ENCODE data around the gene SNX24.
"Not testable (repeated sequence)": the region's sequence is repeated elsewhere in the genome, so short reads cannot be mapped to it uniquely, and the experiment has no call there.

SNX24 gene

GRCh38 chr5:122845229-122846050, at the start of gene SNX24:
Gene SNX24 (plus strand): TSS chr5:122845613. CDS start chr5:122845634, 21 bp downstream.
- DNase-seq, result peak; percentile 48 to 60

- no peak for DNase-seq
These were observed 39.9 kb upstream of the SNX24 start for GRCh38 chr5:122805481-122805880.

- no peak for DNase-seq
These were observed 35.0 kb upstream of the SNX24 start for GRCh38 chr5:122810405-122810804.

GRCh38 chr5:122815218-122815767, 30.1 kb upstream of the SNX24 start:
- no peak for DNase-seq

- DNase-seq, result no peak
These were observed 28.7 kb upstream of the SNX24 start for GRCh38 chr5:122816756-122817155.

GRCh38 chr5:122831984-122832383, 13.4 kb upstream of the SNX24 start:
- no peak for DNase-seq

GRCh38 chr5:122835681-122836080, 9.7 kb upstream of the SNX24 start:
- DNase-seq, result no peak

- DNase-seq, result no peak
These were observed 8.5 kb upstream of the SNX24 start for GRCh38 chr5:122836947-122837346.

GRCh38 chr5:122839731-122840130, 5.7 kb upstream of the SNX24 start:
- no peak for DNase-seq

GRCh38 chr5:122842016-122842580, 3.3 kb upstream of the SNX24 start:
- DNase-seq, result no peak

GRCh38 chr5:122844136-122844909, 1.1 kb upstream of the SNX24 start:
- DNase-seq, result no peak

GRCh38 chr5:122844910-122845228, 544 bp upstream of the SNX24 start:
- DNase-seq, result no peak

GRCh38 chr5:122846051-122846550, 688 bp downstream of the SNX24 start:
- DNase-seq, result no peak

- no peak for DNase-seq
These were observed 2.3 kb downstream of the SNX24 start for GRCh38 chr5:122847687-122848081.

- no peak for DNase-seq
These were observed 4.4 kb downstream of the SNX24 start for GRCh38 chr5:122849771-122850170.

- DNase-seq, result not testable (repeated sequence)
These were observed 12.1 kb downstream of the SNX24 start for GRCh38 chr5:122857538-122857937.

- DNase-seq, result no peak
These were observed 13.0 kb downstream of the SNX24 start for GRCh38 chr5:122858451-122858850.

GRCh38 chr5:122863240-122863639, 17.8 kb downstream of the SNX24 start:
- no peak for DNase-seq

- no peak for DNase-seq
These were observed 18.3 kb downstream of the SNX24 start for GRCh38 chr5:122863721-122864120.

GRCh38 chr5:122864400-122864799, 19.0 kb downstream of the SNX24 start:
- DNase-seq, result no peak

GRCh38 chr5:122864842-122865241, 19.4 kb downstream of the SNX24 start:
- DNase-seq, result no peak

GRCh38 chr5:122870219-122870856, 24.9 kb downstream of the SNX24 start:
- DNase-seq, result no peak

GRCh38 chr5:122871661-122872060, 26.2 kb downstream of the SNX24 start:
- DNase-seq, result no peak
